Keratinocyte (primary cell): Measurements from ENCODE around the gene FBXL13. TPM values are rescaled to one million over a fixed set of nuclear protein-coding genes. Genes with fewer than 3 reads are reported as not detected.
"Not testable (repeated sequence)": the region's sequence is repeated elsewhere in the genome, so short reads cannot be mapped to it uniquely, and the experiment has no call there.

ENCODE experiments used
- DNase-seq: peaks from one replicate; pipeline ENCODE4 v3.0.0-alpha.2; 2011; ENCODE audit warnings: low read depth, missing footprints, low spot score
- FAIRE-seq: peaks from 2 replicates; lab custom pipeline; 2011; peaks lifted over from hg19 to GRCh38; lab: Jason Lieb, UNC
- H2AFZ ChIP-seq: 2 replicates; pipeline ENCODE4 v1.6.0; 2012; ENCODE audit warnings: low read length, control low read depth, inconsistent platforms; ENCODE audit not compliant: control insufficient read depth
- H3K27ac ChIP-seq: 2 replicates; pipeline ENCODE4 v1.5.1; 2011; ENCODE audit warnings: low read length; ENCODE audit not compliant: control insufficient read depth, insufficient read depth
- H3K27me3 ChIP-seq: 3 replicates; pipeline ENCODE4 v1.6.0; 2011; ENCODE audit warnings: low read length; ENCODE audit not compliant: control insufficient read depth, insufficient read depth; ENCODE audit errors: extremely low read depth
- H3K36me3 ChIP-seq, 2 experiments: 2 replicates in 1 of 2; 3 replicates in 1 of 2; pipeline ENCODE4 v1.5.1; 2011; ENCODE audit warnings: low read length in 2 of 2, mild to moderate bottlenecking in 1 of 2; ENCODE audit not compliant: control insufficient read depth in 2 of 2, insufficient read depth in 2 of 2; ENCODE audit errors: extremely low read depth in 1 of 2
- H3K4me1 ChIP-seq: 3 replicates; pipeline ENCODE4 v1.5.1; 2011; ENCODE audit warnings: low read length; ENCODE audit not compliant: control insufficient read depth, insufficient read depth; ENCODE audit errors: extremely low read depth
- H3K4me2 ChIP-seq: 3 replicates; pipeline ENCODE4 v1.6.0; 2011; ENCODE audit warnings: low read depth, low read length; ENCODE audit not compliant: control insufficient read depth, insufficient read depth; ENCODE audit errors: extremely low read depth
- H3K4me3 ChIP-seq, 3 experiments: fragments of 200-600 bp in 1 of 3; sonication (generic) in 1 of 3; 2 replicates in 2 of 3; 3 replicates in 1 of 3; pipeline ENCODE4 v1.5.1; 2011 to 2016; ENCODE audit warnings: low read length in 3 of 3, mild to moderate bottlenecking in 3 of 3, control low read depth in 2 of 3, inconsistent platforms in 1 of 3, low read depth in 1 of 3, mixed read lengths in 1 of 3, mixed run types in 1 of 3, moderate library complexity in 1 of 3; ENCODE audit not compliant: control insufficient read depth in 2 of 3, insufficient read depth in 2 of 3; ENCODE audit errors: extremely low read depth in 1 of 3
- H3K79me2 ChIP-seq: 2 replicates; pipeline ENCODE4 v1.6.0; 2012; ENCODE audit warnings: low read length; ENCODE audit not compliant: control insufficient read depth, insufficient read depth
- H3K9ac ChIP-seq: 3 replicates; pipeline ENCODE4 v1.6.0; 2011; ENCODE audit warnings: low read length; ENCODE audit not compliant: control insufficient read depth, insufficient read depth; ENCODE audit errors: extremely low read depth
- H3K9me1 ChIP-seq: 3 replicates; pipeline ENCODE4 v1.6.0; 2011; ENCODE audit warnings: low read length; ENCODE audit not compliant: control insufficient read depth, insufficient read depth; ENCODE audit errors: extremely low read depth
- H3K9me3 ChIP-seq: 2 replicates; pipeline ENCODE4 v1.5.1; 2012; ENCODE audit warnings: low read depth, low read length; ENCODE audit not compliant: control insufficient read depth
- H4K20me1 ChIP-seq: 3 replicates; pipeline ENCODE4 v1.6.0; 2011; ENCODE audit warnings: low read length; ENCODE audit not compliant: control insufficient read depth, insufficient read depth; ENCODE audit errors: extremely low read depth
- EZH2 ChIP-seq: IDR thresholded peaks from one replicate; pipeline ENCODE4 v1.6.1; 2012; ENCODE audit warnings: inconsistent platforms, mild to moderate bottlenecking, low read length, moderate library complexity
- dilution Hi-C: fragments of 300-500 bp; cut with MboI; formaldehyde crosslinking; loops from one replicate; pipeline ENCODE4 v1.7.0; 2020; ENCODE audit warnings: low sequenced_read_pairs; ENCODE audit not compliant: extremely low pct_ligation_motif_present
- polyA plus RNA-seq, 5 experiments: library from polyadenylated mRNA; depleted of rRNA in 3 of 5; stranded (reverse) in 3 of 5; stranded (forward) in 1 of 5; unstranded in 1 of 5; fragments of >200 nt; gene quantifications; 1 replicate in 1 of 5; 2 replicates in 3 of 5; 3 replicates in 1 of 5; pipeline versions ENCODE4 v1.2.1 to v1.2.3, GENCODE V29; 2011 to 2012; ENCODE audit warnings: missing spikeins in 2 of 5, low read depth in 1 of 5, low replicate concordance in 1 of 5
- TF ChIP-seq, protein P1 (sequence below), 3 experiments: IDR thresholded peaks in 1 of 3; conservative IDR thresholded peaks in 1 of 3; optimal IDR thresholded peaks in 1 of 3; 2 replicates in 2 of 3; 3 replicates in 1 of 3; pipeline versions ENCODE3 to v1.5.1; 2011; ENCODE audit warnings: low read length in 3 of 3, mild to moderate bottlenecking in 3 of 3, moderate library complexity in 2 of 3, control low read depth in 1 of 3, inconsistent platforms in 1 of 3; ENCODE audit not compliant: insufficient read depth in 2 of 3; ENCODE audit errors: extremely low read depth in 1 of 3

Gene FBXL13
- polyA plus RNA-seq, 1 donor (not counting 4 experiments of a cell fraction or from before 2014, with no cell fraction given) = 0.20 TPM

DNA sequence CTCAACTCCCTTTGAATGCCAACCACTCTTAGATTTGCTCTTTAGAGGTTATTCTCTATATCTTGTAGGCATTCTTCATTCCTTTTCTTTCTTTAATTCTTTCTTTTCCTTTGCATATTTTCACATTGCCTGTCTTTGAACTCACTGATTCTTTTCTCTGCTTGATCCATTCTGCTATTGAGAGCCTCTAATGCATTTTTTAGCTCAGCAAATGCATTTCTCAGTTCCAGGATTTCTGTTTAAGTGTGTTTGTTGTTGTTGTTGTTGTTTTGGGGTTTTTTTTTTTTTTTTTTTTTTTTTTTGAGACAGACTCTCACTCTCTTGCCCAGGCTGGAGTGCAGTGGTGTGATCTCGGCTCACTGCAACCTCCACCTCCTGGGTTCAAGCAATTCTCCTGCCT lies 71.6 kb downstream of the FBXL13 start:
- no peaks in the 10 kb centered on the region for H4K20me1 ChIP-seq

DNA sequence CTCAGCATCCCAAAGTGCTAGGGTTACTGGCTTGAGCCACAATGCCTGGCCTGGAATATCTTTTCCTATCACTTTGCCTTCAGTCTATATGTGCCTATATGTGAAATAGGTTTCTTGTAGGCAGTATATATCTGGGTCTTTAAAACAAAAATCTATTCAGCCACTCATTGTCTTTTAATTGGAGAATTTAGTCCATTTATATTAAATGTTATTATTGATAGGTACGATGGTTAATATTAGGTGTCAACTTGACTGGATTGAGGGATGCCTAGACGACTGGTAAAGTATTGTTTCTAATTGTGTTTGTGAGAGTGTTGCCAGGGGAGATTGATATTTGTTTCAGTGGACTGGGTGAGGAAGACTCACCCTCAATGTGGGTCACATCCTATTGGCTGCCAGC lies 73.4 kb downstream of the FBXL13 start:
- DNase-seq (no peak), FAIRE-seq (no peak)
- Histone ChIP-seq H3K4me1 (no peaks in the 10 kb centered on the region), H4K20me1 (no peaks in the 10 kb centered on the region), H3K9me3 (no peaks in the 10 kb centered on the region), H3K36me3 (no peaks in the 10 kb centered on the region), H3K27me3 (no peaks in the 10 kb centered on the region), H3K27ac (no peak overlapping the region), H3K4me2 (no peak overlapping the region), H3K79me2 (no peaks in the 10 kb centered on the region), H3K9me1 (no peaks in the 10 kb centered on the region), H2AFZ (no peak overlapping the region), H3K4me3 (no peak overlapping the region), H3K9ac (no peak overlapping the region)
- TF ChIP-seq EZH2 = no peak
- dilution Hi-C loops = no loop called here

More for the DNA sequence above, 71.6 kb downstream of the FBXL13 start:
- Histone ChIP-seq H3K4me2 (no peak overlapping the region), H3K79me2 (no peaks in the 10 kb centered on the region), H3K9me3 (no peaks in the 10 kb centered on the region), H2AFZ (no peak overlapping the region), H3K9ac (no peak overlapping the region), H3K4me3 (no peak overlapping the region), H3K36me3 (no peaks in the 10 kb centered on the region), H3K4me1 (no peaks in the 10 kb centered on the region), H3K9me1 (no peaks in the 10 kb centered on the region), H3K27me3 (no peaks in the 10 kb centered on the region), H3K27ac (no peak overlapping the region)
- TF ChIP-seq, protein P1, sequence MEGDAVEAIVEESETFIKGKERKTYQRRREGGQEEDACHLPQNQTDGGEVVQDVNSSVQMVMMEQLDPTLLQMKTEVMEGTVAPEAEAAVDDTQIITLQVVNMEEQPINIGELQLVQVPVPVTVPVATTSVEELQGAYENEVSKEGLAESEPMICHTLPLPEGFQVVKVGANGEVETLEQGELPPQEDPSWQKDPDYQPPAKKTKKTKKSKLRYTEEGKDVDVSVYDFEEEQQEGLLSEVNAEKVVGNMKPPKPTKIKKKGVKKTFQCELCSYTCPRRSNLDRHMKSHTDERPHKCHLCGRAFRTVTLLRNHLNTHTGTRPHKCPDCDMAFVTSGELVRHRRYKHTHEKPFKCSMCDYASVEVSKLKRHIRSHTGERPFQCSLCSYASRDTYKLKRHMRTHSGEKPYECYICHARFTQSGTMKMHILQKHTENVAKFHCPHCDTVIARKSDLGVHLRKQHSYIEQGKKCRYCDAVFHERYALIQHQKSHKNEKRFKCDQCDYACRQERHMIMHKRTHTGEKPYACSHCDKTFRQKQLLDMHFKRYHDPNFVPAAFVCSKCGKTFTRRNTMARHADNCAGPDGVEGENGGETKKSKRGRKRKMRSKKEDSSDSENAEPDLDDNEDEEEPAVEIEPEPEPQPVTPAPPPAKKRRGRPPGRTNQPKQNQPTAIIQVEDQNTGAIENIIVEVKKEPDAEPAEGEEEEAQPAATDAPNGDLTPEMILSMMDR (optimal IDR thresholded peaks at IDR 0.05 in 1 of 3, IDR thresholded peaks at IDR 0.05 in 1 of 3, conservative IDR thresholded peaks at IDR 0.05 in 1 of 3; ENCODE audit: extremely low read depth in 1 of 3, insufficient read depth in 2 of 3, low read length in 3 of 3) = no peak
- TF ChIP-seq EZH2 = no peak
- FAIRE-seq = no peak
- dilution Hi-C loops = no loop called here
- DNase-seq = no peak

DNA sequence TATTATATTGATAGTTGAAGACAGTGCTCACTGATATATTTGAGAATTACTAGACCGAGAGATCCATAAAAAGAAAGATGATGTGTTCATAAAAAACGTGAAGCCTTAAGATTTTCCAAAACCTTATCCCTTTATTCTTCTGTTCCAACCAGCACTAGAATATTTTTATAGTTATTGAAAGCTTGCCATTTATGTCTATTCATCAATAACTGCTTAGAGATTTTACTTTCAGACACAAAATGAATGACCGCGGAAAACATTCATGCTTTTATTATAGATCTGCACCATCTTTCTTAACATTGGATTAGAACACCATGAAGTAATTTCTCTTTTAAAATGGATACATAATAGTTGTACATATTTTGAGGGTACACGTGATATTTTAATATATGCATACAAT lies 77.6 kb downstream of the FBXL13 start:
- peaks cover 16% of the 10 kb centered on the region for H3K4me1 ChIP-seq
- H4K20me1 ChIP-seq = no peaks in the 10 kb centered on the region
- no peaks in the 10 kb centered on the region for H3K9me1 ChIP-seq
- no peaks in the 10 kb centered on the region for H3K36me3 ChIP-seq
- FAIRE-seq (no peak), DNase-seq (no peak)
- H3K9me3 ChIP-seq = no peaks in the 10 kb centered on the region
- no peaks in the 10 kb centered on the region for H3K27me3 ChIP-seq
- no peak overlapping the region for H2AFZ ChIP-seq
- no peak overlapping the region for H3K4me3 ChIP-seq
- no peak overlapping the region for H3K4me2 ChIP-seq
- H3K27ac ChIP-seq = no peak overlapping the region
- dilution Hi-C loops = no loop called here
- no peak for TF ChIP-seq EZH2
- TF ChIP-seq, protein P1 (optimal IDR thresholded peaks at IDR 0.05 in 1 of 3, IDR thresholded peaks at IDR 0.05 in 1 of 3, conservative IDR thresholded peaks at IDR 0.05 in 1 of 3; ENCODE audit: extremely low read depth in 1 of 3, insufficient read depth in 2 of 3, low read length in 3 of 3) = no peak
- H3K9ac ChIP-seq = no peak overlapping the region
- H3K79me2 ChIP-seq = no peaks in the 10 kb centered on the region

DNA sequence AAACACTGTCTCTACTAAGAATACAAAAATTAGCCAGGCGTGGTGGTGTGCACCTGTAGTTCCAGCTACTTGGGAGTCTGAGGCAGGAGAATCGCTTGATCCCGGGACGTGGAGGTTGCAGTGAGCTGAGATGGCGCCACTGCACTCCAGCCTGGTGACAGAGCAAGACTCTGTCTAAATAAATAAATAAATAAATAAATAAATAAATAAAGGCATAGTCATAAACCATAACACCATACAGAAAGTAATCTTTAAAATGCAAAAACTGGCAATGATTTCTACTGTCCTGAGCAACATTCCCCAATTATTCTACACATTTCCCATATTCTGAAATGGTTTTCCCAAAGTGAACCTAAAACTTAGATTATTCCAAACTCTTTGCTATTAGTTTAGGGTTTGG lies 79.0 kb downstream of the FBXL13 start:
- DNase-seq, H3K27ac ChIP-seq, H3K9me3 ChIP-seq, H3K27me3 ChIP-seq, FAIRE-seq, H3K36me3 ChIP-seq, H3K79me2 ChIP-seq, H3K4me3 ChIP-seq, H2AFZ ChIP-seq, H3K9ac ChIP-seq, dilution Hi-C loops, H4K20me1 ChIP-seq, H3K9me1 ChIP-seq, H3K4me2 ChIP-seq: not testable (repeated sequence)
- peaks cover 30% of the 10 kb centered on the region for H3K4me1 ChIP-seq
